ENCODE results near the gene RBMS1. TPM values are rescaled to one million over a fixed set of nuclear protein-coding genes. Genes with fewer than 3 reads are reported as not detected.

Gene RBMS1
- total RNA-seq, 2 donors from 2014 or later, result 18.8 to 22.8 TPM

- no peaks in the 10 kb centered on the region for H3K27me3 ChIP-seq (replicated peaks; ENCODE audit: insufficient read depth)
- intact Hi-C loops (cut with DNase I), result no loop called here
- WGBS, result 92% methylated on average over 1 of the region's 1 CpG
- H3K9me3 ChIP-seq, result no peaks in the 10 kb centered on the region
- no peak for DNase-seq (ENCODE audit: low spot score)
- H3K27ac ChIP-seq, result no peak overlapping the region
- peaks cover 3% of the 10 kb centered on the region for H3K4me1 ChIP-seq (replicated peaks)
- no peak overlapping the region for H3K4me3 ChIP-seq
- H3K36me3 ChIP-seq, result no peaks in the 10 kb centered on the region
- TF ChIP-seq POLR2AphosphoS5 (IDR thresholded peaks at IDR 0.05), result no peak
- TF ChIP-seq CTCF (IDR thresholded peaks at IDR 0.05), result no peak
- TF ChIP-seq POLR2A (IDR thresholded peaks at IDR 0.05), result no peak
Measured at GRCh38 chr2:160486341-160486740, 7.3 kb downstream of the RBMS1 start.

- Histone ChIP-seq H3K4me1 (replicated peaks) (peaks cover 3% of the 10 kb centered on the region), H3K27me3 (replicated peaks; ENCODE audit: insufficient read depth) (no peaks in the 10 kb centered on the region), H3K4me3 (no peak overlapping the region), H3K27ac (no peak overlapping the region), H3K9me3 (no peaks in the 10 kb centered on the region), H3K36me3 (no peaks in the 10 kb centered on the region)
- WGBS, result 82% methylated on average over 8 of the region's 8 CpGs
- no peak for DNase-seq (ENCODE audit: low spot score)
- intact Hi-C loops (cut with DNase I), result no loop called here
- TF ChIP-seq CTCF (IDR thresholded peaks at IDR 0.05) (no peak), POLR2AphosphoS5 (IDR thresholded peaks at IDR 0.05) (no peak), POLR2A (IDR thresholded peaks at IDR 0.05) (no peak)
Measured at GRCh38 chr2:160484859-160485520, 8.6 kb downstream of the RBMS1 start.

GRCh38 chr2:160482673-160483072 is 10.9 kb downstream of the RBMS1 start:
- TF ChIP-seq POLR2AphosphoS5 (IDR thresholded peaks at IDR 0.05) (peak; percentile 52), POLR2A (IDR thresholded peaks at IDR 0.05) (no peak)
- Histone ChIP-seq H3K4me3 (no peak overlapping the region), H3K27me3 (replicated peaks; ENCODE audit: insufficient read depth) (no peaks in the 10 kb centered on the region), H3K27ac (no peak overlapping the region), H3K4me1 (replicated peaks) (peaks cover 3% of the 10 kb centered on the region), H3K9me3 (no peaks in the 10 kb centered on the region), H3K36me3 (no peaks in the 10 kb centered on the region)
- WGBS, result 22% methylated on average over 2 of the region's 2 CpGs
- intact Hi-C loops (cut with DNase I), result no loop called here
- no peak for DNase-seq (ENCODE audit: low spot score)

GRCh38 chr2:160479269-160479668 is 14.3 kb downstream of the RBMS1 start:
- H3K4me1 ChIP-seq (replicated peaks), result peaks cover 3% of the 10 kb centered on the region
- H3K36me3 ChIP-seq, result no peaks in the 10 kb centered on the region
- TF ChIP-seq POLR2A (IDR thresholded peaks at IDR 0.05), result no peak
- no peak for TF ChIP-seq POLR2AphosphoS5 (IDR thresholded peaks at IDR 0.05)
- no peak for TF ChIP-seq CTCF (IDR thresholded peaks at IDR 0.05)
- H3K27ac ChIP-seq, result no peak overlapping the region
- no peaks in the 10 kb centered on the region for H3K9me3 ChIP-seq
- no peak overlapping the region for H3K4me3 ChIP-seq
- no peak for DNase-seq (ENCODE audit: low spot score)
- 92% methylated on average over 3 of the region's 3 CpGs for WGBS
- H3K27me3 ChIP-seq (replicated peaks; ENCODE audit: insufficient read depth), result no peaks in the 10 kb centered on the region
- intact Hi-C loops (cut with DNase I), result no loop called here

- 86% methylated on average over 6 of the region's 6 CpGs for WGBS
- H3K36me3 ChIP-seq, result no peaks in the 10 kb centered on the region
- H3K4me1 ChIP-seq (replicated peaks), result peaks cover 3% of the 10 kb centered on the region
- no peaks in the 10 kb centered on the region for H3K9me3 ChIP-seq
- no peak overlapping the region for H3K27ac ChIP-seq
- TF ChIP-seq POLR2AphosphoS5 (IDR thresholded peaks at IDR 0.05) (no peak), POLR2A (IDR thresholded peaks at IDR 0.05) (no peak), CTCF (IDR thresholded peaks at IDR 0.05) (no peak)
- H3K4me3 ChIP-seq, result no peak overlapping the region
- DNase-seq (ENCODE audit: low spot score), result no peak
- intact Hi-C loops (cut with DNase I), result no loop called here
- H3K27me3 ChIP-seq (replicated peaks; ENCODE audit: insufficient read depth), result no peaks in the 10 kb centered on the region
Measured at GRCh38 chr2:160478660-160479059, 14.9 kb downstream of the RBMS1 start.
